ENCODE data around the gene RTN4RL1.

The RTN4RL1 gene

GRCh38 chr17:1977583-1978395, 47.3 kb downstream of the RTN4RL1 start:
- DNase-seq (ENCODE audit: low spot score) = no peak

GRCh38 chr17:1976683-1977064, 48.5 kb downstream of the RTN4RL1 start:
- no peak for DNase-seq (ENCODE audit: low spot score)

GRCh38 chr17:1976000-1976682, 49.0 kb downstream of the RTN4RL1 start:
- DNase-seq (ENCODE audit: low spot score) = no peak

- no peak for DNase-seq (ENCODE audit: low spot score)
Measured at GRCh38 chr17:1975573-1975972, 49.6 kb downstream of the RTN4RL1 start.

- no peak for DNase-seq (ENCODE audit: low spot score)
Measured at GRCh38 chr17:1972487-1973160, 52.5 kb downstream of the RTN4RL1 start.

GRCh38 chr17:1970843-1971384, 54.2 kb downstream of the RTN4RL1 start:
- DNase-seq (ENCODE audit: low spot score) = no peak

GRCh38 chr17:1969712-1970111, 55.4 kb downstream of the RTN4RL1 start:
- no peak for DNase-seq (ENCODE audit: low spot score)

GRCh38 chr17:1967213-1967612, 57.9 kb downstream of the RTN4RL1 start:
- DNase-seq (ENCODE audit: low spot score) = no peak

GRCh38 chr17:1966274-1967086, 58.7 kb downstream of the RTN4RL1 start:
- no peak for DNase-seq (ENCODE audit: low spot score)

- no peak for DNase-seq (ENCODE audit: low spot score)
Measured at GRCh38 chr17:1965556-1966273, 59.4 kb downstream of the RTN4RL1 start.

- no peak for DNase-seq (ENCODE audit: low spot score)
Measured at GRCh38 chr17:1963250-1963649, 61.9 kb downstream of the RTN4RL1 start.

- no peak for DNase-seq (ENCODE audit: low spot score)
Measured at GRCh38 chr17:1961189-1961588, 63.9 kb downstream of the RTN4RL1 start.

- no peak for DNase-seq (ENCODE audit: low spot score)
Measured at GRCh38 chr17:1960545-1960912, 64.6 kb downstream of the RTN4RL1 start.

- no peak for DNase-seq (ENCODE audit: low spot score)
Measured at GRCh38 chr17:1959871-1960544, 65.1 kb downstream of the RTN4RL1 start.

GRCh38 chr17:1958134-1958881, 66.8 kb downstream of the RTN4RL1 start:
- DNase-seq (ENCODE audit: low spot score) = no peak

GRCh38 chr17:1957037-1957436, 68.1 kb downstream of the RTN4RL1 start:
- no peak for DNase-seq (ENCODE audit: low spot score)

GRCh38 chr17:1956134-1956533, 69.0 kb downstream of the RTN4RL1 start:
- DNase-seq (ENCODE audit: low spot score) = no peak

GRCh38 chr17:1953831-1954230, 71.3 kb downstream of the RTN4RL1 start:
- DNase-seq (ENCODE audit: low spot score) = no peak

- DNase-seq (ENCODE audit: low spot score) = no peak
Measured at GRCh38 chr17:1951920-1952319, 73.2 kb downstream of the RTN4RL1 start.

GRCh38 chr17:1949754-1950153, 75.4 kb downstream of the RTN4RL1 start:
- no peak for DNase-seq (ENCODE audit: low spot score)

All from putamen (tissue), 1 donor.